PC-3 (cell line): ENCODE measurements around the gene DMD.

Source experiments
- CTCF ChIP-seq: fragments of 300-600 bp; sonication (generic); conservative IDR thresholded peaks from 2 replicates; pipeline ENCODE4 v1.5.1; 2017; ENCODE audit warnings: antibody characterized with exemption, low read depth, mild to moderate bottlenecking, low read length
- EZH2 ChIP-seq: fragments of 300-600 bp; sonication (generic); IDR thresholded peaks from one replicate; pipeline ENCODE4 v1.6.1; 2017; ENCODE audit warnings: antibody characterized with exemption, mild to moderate bottlenecking, low read length; ENCODE audit not compliant: unreplicated experiment
- EZH2phosphoT487 ChIP-seq: fragments of 300-600 bp; sonication (generic); IDR thresholded peaks from 2 replicates; pipeline ENCODE4 v1.6.1; 2018; ENCODE audit warnings: mild to moderate bottlenecking, antibody characterized with exemption, low read length, borderline replicate concordance

GRCh38 chrX:31128855-31129254 lies 2082.5 kb downstream of the DMD start:
- no peak for TF ChIP-seq CTCF
- no peak for TF ChIP-seq EZH2
- TF ChIP-seq EZH2phosphoT487, result no peak
